ENCODE results near the gene SBNO1.
"Not testable (repeated sequence)": the region's sequence is repeated elsewhere in the genome, so short reads cannot be mapped to it uniquely, and the experiment has no call there.

Gene SBNO1

DNA sequence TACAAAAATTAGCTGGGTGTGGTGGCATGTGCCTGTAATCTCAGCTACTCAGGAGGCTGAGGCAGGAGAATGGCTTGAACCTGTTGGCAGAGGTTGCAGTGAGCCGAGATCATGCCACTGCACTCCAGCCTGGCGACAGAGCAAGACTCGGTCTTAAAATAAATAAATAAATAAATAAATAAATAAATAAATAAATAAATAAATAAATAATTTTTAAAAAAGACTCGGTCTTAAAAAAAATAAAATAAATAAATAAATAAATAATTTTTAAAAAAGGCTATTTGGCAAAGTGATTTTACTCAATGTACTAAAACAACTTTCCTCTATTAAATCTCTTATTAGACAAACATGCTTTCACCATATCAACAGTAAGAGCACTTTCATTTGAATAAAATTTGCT is 51.6 kb downstream of the SBNO1 start:
- H3K9ac ChIP-seq (ENCODE audit: low read depth, low read length, poor library complexity); H3K23ac ChIP-seq (ENCODE audit: low read depth, low read length, poor library complexity); H3K27ac ChIP-seq (replicated peaks; ENCODE audit: low read length); H3K14ac ChIP-seq (ENCODE audit: low read length); H3K4me1 ChIP-seq (ENCODE audit: control insufficient read depth in 2 of 2, insufficient read depth in 1 of 2, low read depth in 1 of 2, low read length in 2 of 2); H2BK12ac ChIP-seq (ENCODE audit: low read length); H4K91ac ChIP-seq (ENCODE audit: low read depth, low read length, poor library complexity); H2AK5ac ChIP-seq (ENCODE audit: low read depth, low read length); H2AFZ ChIP-seq (ENCODE audit: low read length); H3K4me3 ChIP-seq (ENCODE audit: low read length in 2 of 2); H3K4me2 ChIP-seq (ENCODE audit: insufficient read depth, low read length, poor library complexity, severe bottlenecking); H3K4ac ChIP-seq (ENCODE audit: low read length); H2BK15ac ChIP-seq (ENCODE audit: low read length); H3K79me1 ChIP-seq (ENCODE audit: low read depth, low read length); H4K8ac ChIP-seq (ENCODE audit: low read depth, low read length); H3K18ac ChIP-seq (ENCODE audit: low read length); H3K27me3 ChIP-seq (ENCODE audit: control insufficient read depth in 3 of 3, insufficient read depth in 3 of 3, low read depth in 1 of 3, low read length in 3 of 3); H2BK120ac ChIP-seq (ENCODE audit: low read depth, low read length); DNase-seq (ENCODE audit: low spot score); H2BK5ac ChIP-seq (ENCODE audit: low read length); H3K9me3 ChIP-seq (replicated peaks in 1 of 2; ENCODE audit: control insufficient read depth in 2 of 2, insufficient read depth in 1 of 2, low read depth in 1 of 2, low read length in 2 of 2): not testable (repeated sequence)
- no CpG with 5 or more reads among the region's 4 CpGs for WGBS, 2 donors (ENCODE audit: extremely low coverage in 2 of 2, insufficient read length in 2 of 2, insufficient replicate concordance in 1 of 2)
- H3K36me3 ChIP-seq (replicated peaks in 1 of 2; ENCODE audit: control insufficient read depth in 2 of 2, insufficient read depth in 2 of 2, low read length in 2 of 2): peaks cover 28 to 97% of the 10 kb centered on the region in 2 donors

DNA sequence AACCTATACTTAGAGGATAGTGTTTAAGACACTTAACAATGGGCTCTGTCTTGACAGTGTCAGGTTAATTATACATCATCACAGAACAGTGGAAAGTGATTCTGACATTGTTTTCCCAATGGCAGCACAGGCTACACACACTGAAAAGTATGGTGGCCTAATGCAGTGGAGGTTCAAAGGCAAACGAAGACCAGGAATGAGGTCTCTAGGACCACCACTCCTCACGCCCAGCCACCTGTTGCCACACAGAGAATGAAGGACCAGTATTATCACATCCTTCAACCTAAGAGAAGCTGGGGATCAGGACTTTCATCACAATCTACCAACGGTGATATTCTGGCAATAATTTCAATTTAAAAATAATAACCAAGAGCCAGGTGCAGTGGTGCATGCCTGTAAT is 58.4 kb downstream of the SBNO1 start:
- Histone ChIP-seq H3K36me3 (replicated peaks in 1 of 2; ENCODE audit: control insufficient read depth in 2 of 2, insufficient read depth in 2 of 2, low read length in 2 of 2) (peaks cover 26 to 100% of the 10 kb centered on the region in 2 donors), H3K4me2 (ENCODE audit: insufficient read depth, low read length, poor library complexity, severe bottlenecking) (no peak overlapping the region), H3K23ac (ENCODE audit: low read depth, low read length, poor library complexity) (no peak overlapping the region)

DNA sequence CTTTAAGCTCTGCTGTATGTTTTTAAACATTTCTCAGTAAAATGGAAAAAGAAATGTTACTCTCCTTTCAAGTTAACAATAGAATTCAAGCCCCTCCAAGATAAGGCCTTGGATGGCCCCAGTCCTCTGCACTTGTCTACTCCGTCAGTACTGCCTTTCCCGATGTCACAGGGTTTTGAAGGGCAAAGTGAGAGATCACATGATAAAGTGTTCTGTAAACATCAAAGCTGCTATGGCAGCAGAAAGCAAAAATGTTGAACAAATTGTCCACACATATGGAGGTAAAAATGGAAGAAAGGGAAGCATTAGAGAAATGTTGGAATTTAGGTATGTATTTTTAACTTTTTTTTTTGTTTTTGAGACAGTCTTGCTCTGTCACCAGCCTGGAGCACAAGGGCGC is 59.5 kb downstream of the SBNO1 start:
- Histone ChIP-seq H2BK120ac (ENCODE audit: low read depth, low read length) (no peak overlapping the region), H3K36me3 (replicated peaks in 1 of 2; ENCODE audit: control insufficient read depth in 2 of 2, insufficient read depth in 2 of 2, low read length in 2 of 2) (peaks cover 23 to 100% of the 10 kb centered on the region in 2 donors), H3K4me2 (ENCODE audit: insufficient read depth, low read length, poor library complexity, severe bottlenecking) (no peak overlapping the region)

More for the DNA sequence above, 58.4 kb downstream of the SBNO1 start:
- WGBS, 2 donors (ENCODE audit: extremely low coverage in 2 of 2, insufficient read length in 2 of 2, insufficient replicate concordance in 1 of 2): no CpG with 5 or more reads among the region's 3 CpGs
- H2BK5ac ChIP-seq (ENCODE audit: low read length): no peak overlapping the region
- H4K8ac ChIP-seq (ENCODE audit: low read depth, low read length): no peak overlapping the region
- H2BK15ac ChIP-seq (ENCODE audit: low read length): no peak overlapping the region
- H3K14ac ChIP-seq (ENCODE audit: low read length): no peak overlapping the region
- H3K27ac ChIP-seq (replicated peaks; ENCODE audit: low read length): no peak overlapping the region
- H3K9me3 ChIP-seq (replicated peaks in 1 of 2; ENCODE audit: control insufficient read depth in 2 of 2, insufficient read depth in 1 of 2, low read depth in 1 of 2, low read length in 2 of 2): no peaks in the 10 kb centered on the region
- H2AFZ ChIP-seq (ENCODE audit: low read length): no peak overlapping the region
- no peaks in the 10 kb centered on the region for H3K27me3 ChIP-seq (ENCODE audit: control insufficient read depth in 3 of 3, insufficient read depth in 3 of 3, low read depth in 1 of 3, low read length in 3 of 3)
- no peak overlapping the region for H2AK5ac ChIP-seq (ENCODE audit: low read depth, low read length)
- no peak overlapping the region for H3K9ac ChIP-seq (ENCODE audit: low read depth, low read length, poor library complexity)
- H3K4ac ChIP-seq (ENCODE audit: low read length): no peak overlapping the region
- H3K4me3 ChIP-seq (ENCODE audit: low read length in 2 of 2): no peak overlapping the region
- no peaks in the 10 kb centered on the region for H3K79me1 ChIP-seq (ENCODE audit: low read depth, low read length)
- no peaks in the 10 kb centered on the region for H3K4me1 ChIP-seq (ENCODE audit: control insufficient read depth in 2 of 2, insufficient read depth in 1 of 2, low read depth in 1 of 2, low read length in 2 of 2)
- no peak overlapping the region for H2BK120ac ChIP-seq (ENCODE audit: low read depth, low read length)
- DNase-seq (ENCODE audit: low spot score): no peak
- no peak overlapping the region for H2BK12ac ChIP-seq (ENCODE audit: low read length)
- no peak overlapping the region for H3K18ac ChIP-seq (ENCODE audit: low read length)
- H4K91ac ChIP-seq (ENCODE audit: low read depth, low read length, poor library complexity): no peak overlapping the region

DNA sequence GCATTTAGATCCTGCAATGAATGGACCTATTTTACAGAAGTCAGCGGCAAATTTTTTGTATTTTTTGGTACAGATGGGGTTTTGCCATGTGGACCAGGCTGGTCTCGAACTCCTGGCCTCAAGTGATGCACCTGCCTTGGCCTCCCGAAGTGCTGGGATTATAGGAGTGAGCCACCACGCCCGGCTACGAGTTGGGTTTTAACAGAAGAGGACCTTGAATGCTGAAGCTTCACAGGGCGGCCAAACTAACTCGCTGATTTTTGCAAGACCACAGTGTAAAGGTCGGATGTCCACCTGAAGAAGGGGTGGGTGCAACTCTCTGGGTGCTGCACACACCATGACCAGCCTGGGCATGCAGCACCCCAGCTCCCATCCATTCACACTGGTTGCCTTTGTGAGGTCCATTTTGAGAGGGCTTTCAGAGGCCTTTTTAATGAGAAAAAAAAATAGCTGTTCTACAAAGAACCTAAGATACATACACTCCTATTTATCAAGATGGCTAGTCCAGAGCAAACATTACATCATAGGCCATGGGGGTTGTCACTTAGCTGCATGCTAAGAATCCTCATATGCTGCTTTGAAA is 71.4 kb downstream of the SBNO1 start:
- Histone ChIP-seq H3K79me1 (ENCODE audit: low read depth, low read length) (no peaks in the 10 kb centered on the region), H3K36me3 (replicated peaks in 1 of 2; ENCODE audit: control insufficient read depth in 2 of 2, insufficient read depth in 2 of 2, low read length in 2 of 2) (peaks cover 29 to 92% of the 10 kb centered on the region in 2 donors), H3K9ac (ENCODE audit: low read depth, low read length, poor library complexity) (no peak overlapping the region), H3K23ac (ENCODE audit: low read depth, low read length, poor library complexity) (no peak overlapping the region), H2BK5ac (ENCODE audit: low read length) (no peak overlapping the region), H3K14ac (ENCODE audit: low read length) (no peak overlapping the region), H2AFZ (ENCODE audit: low read length) (no peak overlapping the region), H3K4me3 (ENCODE audit: low read length in 2 of 2) (no peak overlapping the region), H2BK15ac (ENCODE audit: low read length) (no peak overlapping the region), H3K18ac (ENCODE audit: low read length) (no peak overlapping the region), H4K8ac (ENCODE audit: low read depth, low read length) (no peak overlapping the region), H3K4me2 (ENCODE audit: insufficient read depth, low read length, poor library complexity, severe bottlenecking) (no peak overlapping the region), H2BK12ac (ENCODE audit: low read length) (no peak overlapping the region), H3K4me1 (ENCODE audit: control insufficient read depth in 2 of 2, insufficient read depth in 1 of 2, low read depth in 1 of 2, low read length in 2 of 2) (peaks cover 0 to 2% of the 10 kb centered on the region in 2 donors), H2BK120ac (ENCODE audit: low read depth, low read length) (no peak overlapping the region), H4K91ac (ENCODE audit: low read depth, low read length, poor library complexity) (no peak overlapping the region), H3K4ac (ENCODE audit: low read length) (no peak overlapping the region), H3K9me3 (replicated peaks in 1 of 2; ENCODE audit: control insufficient read depth in 2 of 2, insufficient read depth in 1 of 2, low read depth in 1 of 2, low read length in 2 of 2) (no peaks in the 10 kb centered on the region), H3K27me3 (ENCODE audit: control insufficient read depth in 3 of 3, insufficient read depth in 3 of 3, low read depth in 1 of 3, low read length in 3 of 3) (no peaks in the 10 kb centered on the region), H2AK5ac (ENCODE audit: low read depth, low read length) (no peak overlapping the region), H3K27ac (replicated peaks; ENCODE audit: low read length) (no peak overlapping the region)
- WGBS, 2 donors (ENCODE audit: extremely low coverage in 2 of 2, insufficient read length in 2 of 2, insufficient replicate concordance in 1 of 2): no CpG with 5 or more reads among the region's 9 CpGs
- DNase-seq (ENCODE audit: low spot score): no peak

More for the DNA sequence above, 59.5 kb downstream of the SBNO1 start:
- Histone ChIP-seq H3K27ac (replicated peaks; ENCODE audit: low read length) (no peak overlapping the region), H3K9me3 (replicated peaks in 1 of 2; ENCODE audit: control insufficient read depth in 2 of 2, insufficient read depth in 1 of 2, low read depth in 1 of 2, low read length in 2 of 2) (no peaks in the 10 kb centered on the region), H4K8ac (ENCODE audit: low read depth, low read length) (no peak overlapping the region), H3K79me1 (ENCODE audit: low read depth, low read length) (no peaks in the 10 kb centered on the region), H2BK15ac (ENCODE audit: low read length) (no peak overlapping the region), H4K91ac (ENCODE audit: low read depth, low read length, poor library complexity) (no peak overlapping the region), H2BK12ac (ENCODE audit: low read length) (no peak overlapping the region), H3K14ac (ENCODE audit: low read length) (no peak overlapping the region), H2BK5ac (ENCODE audit: low read length) (no peak overlapping the region), H2AFZ (ENCODE audit: low read length) (no peak overlapping the region), H3K4me1 (ENCODE audit: control insufficient read depth in 2 of 2, insufficient read depth in 1 of 2, low read depth in 1 of 2, low read length in 2 of 2) (no peaks in the 10 kb centered on the region), H2AK5ac (ENCODE audit: low read depth, low read length) (no peak overlapping the region), H3K9ac (ENCODE audit: low read depth, low read length, poor library complexity) (no peak overlapping the region), H3K18ac (ENCODE audit: low read length) (no peak overlapping the region), H3K23ac (ENCODE audit: low read depth, low read length, poor library complexity) (no peak overlapping the region), H3K4me3 (ENCODE audit: low read length in 2 of 2) (no peak overlapping the region), H3K4ac (ENCODE audit: low read length) (no peak overlapping the region), H3K27me3 (ENCODE audit: control insufficient read depth in 3 of 3, insufficient read depth in 3 of 3, low read depth in 1 of 3, low read length in 3 of 3) (no peaks in the 10 kb centered on the region)
- WGBS, 2 donors (ENCODE audit: extremely low coverage in 2 of 2, insufficient read length in 2 of 2, insufficient replicate concordance in 1 of 2): no CpG with 5 or more reads among the region's 3 CpGs
- no peak for DNase-seq (ENCODE audit: low spot score)
